GM18909 (cell line): ENCODE results near the gene SLX1A.
"Not testable (repeated sequence)": the region's sequence is repeated elsewhere in the genome, so short reads cannot be mapped to it uniquely, and the experiment has no call there.

ENCODE experiments used
- ATAC-seq: cut with Tn5 transposase; IDR thresholded peaks from one replicate; pipeline ENCODE4 v1.9.1; 2021; ENCODE audit warnings: mild to moderate bottlenecking; ENCODE audit not compliant: unreplicated experiment, poor library complexity

SLX1A gene

GRCh38 chr16:30207063-30207704 lies 13.5 kb downstream of the SLX1A start:
- not testable (repeated sequence) for ATAC-seq

- ATAC-seq, result not testable (repeated sequence)
Observed at GRCh38 chr16:30209032-30209431, 15.4 kb downstream of the SLX1A start.

GRCh38 chr16:30211414-30211813 lies 17.7 kb downstream of the SLX1A start:
- not testable (repeated sequence) for ATAC-seq

- not testable (repeated sequence) for ATAC-seq
Observed at GRCh38 chr16:30217082-30217481, 23.4 kb downstream of the SLX1A start.
